ENCODE data around the gene GTF2F2.

Gene GTF2F2

GRCh38 chr13:45122941-45123340 lies 2.6 kb downstream of the GTF2F2 start:
- DNase-seq: no peak

DNA sequence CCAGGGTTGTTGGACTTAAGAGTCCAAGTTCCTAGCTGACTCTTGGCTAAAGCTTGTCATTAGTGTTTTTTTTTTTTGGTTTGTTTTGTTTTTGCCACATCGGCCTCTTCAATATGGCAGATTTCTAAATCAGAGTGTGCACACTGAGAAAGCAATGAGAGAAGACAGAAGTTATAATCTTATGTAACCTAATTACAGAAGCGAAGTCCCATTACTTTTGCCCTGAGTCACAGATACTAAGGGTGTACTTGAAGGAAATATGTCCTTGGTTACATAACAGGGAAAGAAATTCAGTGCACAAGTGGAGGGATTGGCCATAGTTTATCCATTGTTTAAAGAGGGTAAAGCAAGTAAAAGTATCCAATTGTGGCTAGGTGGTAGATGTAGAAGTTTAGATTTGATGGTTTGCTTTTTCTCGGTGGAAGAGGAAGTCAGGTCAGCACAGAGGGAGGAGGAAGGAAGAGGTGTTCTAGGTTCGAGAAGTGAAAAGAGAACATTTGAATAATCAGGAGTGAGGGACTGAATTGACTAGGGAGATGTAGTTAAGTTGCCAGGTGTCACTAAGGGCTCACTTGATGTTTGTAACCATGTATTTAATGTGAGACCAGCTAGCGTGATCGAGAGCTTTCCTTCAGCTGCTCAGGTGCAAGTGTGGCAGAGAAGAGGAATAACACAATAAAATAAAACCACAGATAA lies 12.2 kb downstream of the GTF2F2 start:
- DNase-seq: no peak

- no peak for DNase-seq
Measured at GRCh38 chr13:45133396-45134118, 13.2 kb downstream of the GTF2F2 start.

- DNase-seq: no peak
Measured at GRCh38 chr13:45136741-45137504, 16.6 kb downstream of the GTF2F2 start.

DNA sequence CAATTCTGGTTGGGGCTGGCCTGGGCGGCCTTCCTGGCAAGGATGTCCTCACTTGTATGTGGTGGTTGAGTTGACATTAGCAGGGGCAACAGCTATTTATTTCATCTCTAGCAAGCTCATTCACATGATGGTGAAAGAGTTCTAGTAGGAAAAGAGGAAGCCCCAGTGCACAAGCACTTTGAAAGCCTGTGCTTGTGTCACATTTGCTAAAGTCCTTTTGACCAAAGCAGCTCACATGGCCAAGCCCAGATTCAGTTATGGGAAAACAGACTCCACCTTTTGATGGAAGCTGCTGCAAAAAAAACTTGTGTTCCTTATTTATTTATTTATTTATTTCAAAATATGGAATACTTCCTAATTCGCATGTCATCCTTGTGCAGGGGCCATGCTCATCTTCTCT lies 17.2 kb downstream of the GTF2F2 start:
- no peak for DNase-seq

DNA sequence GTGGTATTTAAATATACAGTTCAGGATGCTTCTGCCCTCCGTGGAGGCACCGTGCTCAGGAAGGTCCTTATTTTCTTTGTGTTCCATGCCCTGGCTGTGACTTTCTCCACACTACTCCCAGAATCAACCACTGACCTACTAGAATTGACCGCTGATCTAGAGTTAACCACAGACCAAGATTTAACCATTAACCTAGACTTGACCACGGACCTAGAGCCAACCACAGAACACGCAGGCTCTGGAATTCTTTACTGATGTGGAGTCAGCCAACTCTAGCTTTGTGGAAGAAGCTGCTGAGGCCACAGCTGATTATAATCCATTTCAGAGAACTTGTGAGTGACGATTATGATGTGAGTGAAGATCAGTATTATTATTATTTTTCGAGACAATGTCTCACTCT lies 18.0 kb downstream of the GTF2F2 start:
- no peak for DNase-seq

DNA sequence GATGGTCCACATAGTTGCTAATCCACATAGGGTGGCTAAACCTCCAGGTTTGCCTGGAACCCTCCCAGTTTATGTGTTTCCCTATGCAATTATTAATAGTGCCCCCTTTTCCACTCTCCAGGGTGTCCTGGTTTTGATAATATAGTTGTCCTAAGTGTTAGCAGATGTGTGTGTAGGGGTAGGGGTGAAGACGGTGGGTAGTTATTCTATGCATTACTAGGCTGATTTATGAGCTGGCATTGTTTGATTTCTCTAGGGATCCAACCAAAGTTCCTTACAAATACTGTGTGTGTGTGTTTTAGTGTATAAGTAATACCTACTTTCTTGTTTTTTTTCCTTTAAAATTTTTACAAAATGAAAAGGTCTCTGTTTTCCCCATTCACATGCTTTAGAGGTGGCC lies 21.1 kb downstream of the GTF2F2 start:
- no peak for DNase-seq

DNA sequence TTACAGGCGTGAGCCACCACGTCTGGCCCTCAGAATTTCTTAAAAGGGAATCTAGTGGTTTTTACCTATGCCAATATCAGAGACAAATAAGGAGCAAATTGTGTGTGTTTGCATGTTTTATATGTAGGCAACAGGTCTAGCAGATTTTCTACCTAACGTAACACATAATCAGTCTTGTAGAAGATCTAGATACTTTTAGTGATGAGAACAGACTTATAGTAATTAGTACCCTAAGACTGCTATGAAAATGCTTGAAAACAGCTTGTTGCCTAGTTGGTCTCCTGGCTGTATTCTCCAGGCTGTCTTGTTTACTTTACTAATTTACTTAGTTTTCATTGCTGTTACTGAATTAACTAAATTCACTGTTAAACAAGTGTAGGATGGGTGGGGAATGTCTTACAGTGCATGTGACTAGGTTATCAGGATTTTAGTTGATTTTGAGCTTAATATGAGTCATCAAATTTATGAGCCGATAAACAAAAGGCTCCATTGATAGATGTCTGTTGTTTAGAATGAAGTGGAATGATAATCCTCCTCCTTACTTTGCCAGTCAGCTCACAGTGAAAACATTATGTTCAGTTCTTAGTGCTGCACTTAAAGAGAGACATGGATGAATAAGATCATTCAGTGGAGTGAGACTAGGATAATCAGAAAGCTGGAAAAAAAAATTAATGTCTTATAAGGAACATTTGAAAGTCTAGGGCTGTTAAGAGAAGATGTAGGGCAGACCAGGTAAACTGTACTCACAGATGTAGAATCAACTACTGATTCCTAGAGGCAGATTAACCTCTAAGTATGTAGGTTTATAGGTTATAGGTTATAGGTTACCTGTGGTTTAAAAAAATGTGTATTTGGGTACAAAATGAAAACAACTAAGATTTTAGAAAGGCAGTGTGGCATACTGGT lies 22.4 kb downstream of the GTF2F2 start:
- DNase-seq: no peak

GRCh38 chr13:45143346-45143751 lies 23.0 kb downstream of the GTF2F2 start:
- DNase-seq: no peak

- no peak for DNase-seq
Measured at GRCh38 chr13:45149964-45150363, 29.7 kb downstream of the GTF2F2 start.

GRCh38 chr13:45156565-45157361 lies 36.5 kb downstream of the GTF2F2 start:
- no peak for DNase-seq

DNA sequence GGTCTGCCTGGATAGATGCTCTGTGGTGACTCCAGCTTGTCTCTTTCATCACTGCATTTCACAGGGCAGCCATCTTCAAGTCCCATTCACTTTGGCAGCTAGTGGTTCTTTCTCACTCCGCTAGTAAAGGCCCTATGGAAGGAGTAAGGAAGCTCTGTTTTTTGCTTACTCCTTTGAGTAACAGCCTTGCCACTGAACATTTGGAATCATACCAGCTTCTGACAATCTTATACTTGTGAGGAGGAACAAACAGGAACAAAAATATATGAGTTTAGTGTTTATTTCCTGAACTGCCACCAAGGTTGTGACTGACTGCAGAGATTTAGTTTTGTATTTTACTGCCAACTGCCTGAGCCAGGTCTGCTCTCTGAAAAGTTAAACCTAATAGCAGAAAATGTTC lies 41.9 kb downstream of the GTF2F2 start:
- no peak for DNase-seq

GRCh38 chr13:45162821-45163220 lies 42.5 kb downstream of the GTF2F2 start:
- peak; percentile 66 for DNase-seq

GRCh38 chr13:45166858-45167257 lies 46.5 kb downstream of the GTF2F2 start:
- DNase-seq: no peak

- no peak for DNase-seq
Measured at GRCh38 chr13:45167611-45168554, 47.6 kb downstream of the GTF2F2 start.

DNA sequence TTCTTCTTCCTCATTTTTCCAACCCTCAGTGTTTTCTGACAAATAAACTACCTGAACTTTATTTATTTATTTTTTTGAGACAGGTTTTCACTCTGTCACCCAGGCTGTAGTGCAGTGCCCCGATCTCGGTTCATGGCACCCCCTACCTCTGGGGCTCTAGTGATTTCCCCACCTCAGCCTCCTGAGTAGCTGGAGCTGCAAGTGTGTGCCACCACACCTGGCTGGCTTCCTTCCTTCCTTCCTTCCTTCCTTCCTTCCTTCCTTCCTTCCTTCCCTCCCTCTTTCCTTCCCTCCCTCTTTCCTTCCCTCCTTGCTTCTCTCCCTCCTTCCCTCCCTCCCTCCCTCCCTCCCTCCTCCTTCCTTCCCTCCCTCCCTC lies 48.2 kb downstream of the GTF2F2 start:
- DNase-seq: no peak

- no peak for DNase-seq
Measured at GRCh38 chr13:45174478-45174877, 54.2 kb downstream of the GTF2F2 start.

- DNase-seq: peak; percentile 89
Measured at GRCh38 chr13:45178349-45179162, 58.2 kb downstream of the GTF2F2 start.

DNA sequence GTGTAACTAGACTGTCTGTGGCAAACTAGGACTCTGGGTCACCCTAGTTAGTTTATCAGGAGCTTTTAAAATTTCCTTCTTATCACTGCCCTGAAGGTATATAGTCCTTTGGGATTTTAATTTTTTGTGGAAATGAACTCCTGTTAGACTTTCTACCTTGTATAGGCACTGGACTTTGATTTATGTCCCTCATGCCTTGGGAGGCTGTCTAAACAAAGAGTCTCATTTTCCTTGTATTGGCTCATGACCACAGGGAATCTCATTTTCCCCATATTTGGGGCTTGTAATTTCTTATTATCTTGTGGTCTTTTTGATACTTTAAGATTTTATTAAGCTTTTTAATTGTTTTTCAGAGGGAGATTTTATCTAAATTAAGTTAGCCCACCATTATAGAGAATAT lies 59.1 kb downstream of the GTF2F2 start:
- DNase-seq: peak; percentile 81

- DNase-seq: no peak
Measured at GRCh38 chr13:45180303-45180702, 60.0 kb downstream of the GTF2F2 start.
